ENCODE results near the gene NDRG3.

Gene NDRG3

GRCh38 chr20:36779656-36780025, 33.8 kb upstream of the NDRG3 start:
- H3K27ac ChIP-seq (ENCODE audit: low read depth, low read length): no peak overlapping the region
- no peaks in the 10 kb centered on the region for H3K79me2 ChIP-seq (ENCODE audit: control insufficient read depth, insufficient read depth, low read length, unreplicated experiment)
- no peaks in the 10 kb centered on the region for H3K36me3 ChIP-seq (ENCODE audit: insufficient read depth, low read length)
- no peak overlapping the region for H3K4me3 ChIP-seq (ENCODE audit: low read depth, low read length)
- H2AFZ ChIP-seq (ENCODE audit: low read length, unreplicated experiment): no peak overlapping the region
- H3K4me1 ChIP-seq (ENCODE audit: control insufficient read depth, insufficient read depth, low read length, unreplicated experiment): no peaks in the 10 kb centered on the region
- H3K27me3 ChIP-seq (ENCODE audit: insufficient read depth, low read length): no peaks in the 10 kb centered on the region

DNA sequence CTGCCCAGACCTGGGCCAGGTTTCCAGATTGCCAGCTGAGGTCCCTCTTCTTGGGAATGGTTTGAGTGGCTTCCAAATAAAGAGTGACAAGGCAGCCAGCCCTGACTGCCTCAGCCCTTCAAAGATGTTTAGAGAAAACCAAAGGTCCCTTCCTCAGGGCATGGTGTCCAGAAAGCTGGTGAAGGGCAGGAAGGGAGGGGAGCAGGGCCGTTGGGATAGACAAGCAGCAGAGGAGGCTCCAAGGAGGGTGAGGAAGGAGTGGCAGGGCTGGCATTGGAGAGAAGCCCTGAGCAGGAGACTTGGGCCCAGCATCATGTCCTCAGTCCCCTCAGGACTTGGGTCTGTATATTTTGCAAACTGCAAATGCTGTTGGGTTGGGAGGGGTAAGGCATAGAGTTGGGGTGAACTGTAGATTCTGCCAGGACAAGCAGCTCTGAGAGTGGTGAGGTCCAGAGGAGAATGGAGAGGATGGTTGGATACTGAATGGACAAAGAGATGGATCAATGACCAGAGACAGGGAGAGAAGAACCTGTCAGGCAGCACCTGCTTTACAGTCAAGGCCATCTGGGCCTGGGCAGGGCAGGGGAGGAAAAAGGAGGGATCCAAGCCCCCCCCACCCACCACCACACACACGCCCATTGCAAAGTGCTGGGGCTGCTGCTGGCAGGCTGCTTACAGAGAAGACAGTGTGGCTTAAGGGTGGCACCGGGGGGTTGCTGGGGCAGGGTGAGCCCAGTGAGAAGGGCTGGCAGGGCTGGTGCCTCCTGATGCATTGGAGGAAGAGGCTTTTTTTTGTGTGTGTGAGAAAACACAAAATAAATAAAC, 33.2 kb upstream of the NDRG3 start:
- Histone ChIP-seq H3K27ac (ENCODE audit: low read depth, low read length) (no peak overlapping the region), H3K4me1 (ENCODE audit: control insufficient read depth, insufficient read depth, low read length, unreplicated experiment) (no peaks in the 10 kb centered on the region), H2AFZ (ENCODE audit: low read length, unreplicated experiment) (no peak overlapping the region)

GRCh38 chr20:36777576-36777975, 31.7 kb upstream of the NDRG3 start:
- no peak overlapping the region for H3K27ac ChIP-seq (ENCODE audit: low read depth, low read length)
- peaks cover 10% of the 10 kb centered on the region for H3K79me2 ChIP-seq (ENCODE audit: control insufficient read depth, insufficient read depth, low read length, unreplicated experiment)
- H3K4me1 ChIP-seq (ENCODE audit: control insufficient read depth, insufficient read depth, low read length, unreplicated experiment): peaks cover 2% of the 10 kb centered on the region
- H3K27me3 ChIP-seq (ENCODE audit: insufficient read depth, low read length): no peaks in the 10 kb centered on the region
- no peak overlapping the region for H3K4me3 ChIP-seq (ENCODE audit: low read depth, low read length)
- H2AFZ ChIP-seq (ENCODE audit: low read length, unreplicated experiment): no peak overlapping the region
- no peaks in the 10 kb centered on the region for H3K36me3 ChIP-seq (ENCODE audit: insufficient read depth, low read length)

More for the DNA sequence above, 33.2 kb upstream of the NDRG3 start:
- Histone ChIP-seq H3K36me3 (ENCODE audit: insufficient read depth, low read length) (no peaks in the 10 kb centered on the region), H3K79me2 (ENCODE audit: control insufficient read depth, insufficient read depth, low read length, unreplicated experiment) (no peaks in the 10 kb centered on the region), H3K4me3 (ENCODE audit: low read depth, low read length) (no peak overlapping the region), H3K27me3 (ENCODE audit: insufficient read depth, low read length) (no peaks in the 10 kb centered on the region)

GRCh38 chr20:36777167-36777566, 31.3 kb upstream of the NDRG3 start:
- H3K4me3 ChIP-seq (ENCODE audit: low read depth, low read length): no peak overlapping the region
- no peaks in the 10 kb centered on the region for H3K36me3 ChIP-seq (ENCODE audit: insufficient read depth, low read length)
- no peak overlapping the region for H2AFZ ChIP-seq (ENCODE audit: low read length, unreplicated experiment)
- H3K79me2 ChIP-seq (ENCODE audit: control insufficient read depth, insufficient read depth, low read length, unreplicated experiment): peaks cover 13% of the 10 kb centered on the region
- peaks cover 5% of the 10 kb centered on the region for H3K4me1 ChIP-seq (ENCODE audit: control insufficient read depth, insufficient read depth, low read length, unreplicated experiment)
- no peak overlapping the region for H3K27ac ChIP-seq (ENCODE audit: low read depth, low read length)
- no peaks in the 10 kb centered on the region for H3K27me3 ChIP-seq (ENCODE audit: insufficient read depth, low read length)

DNA sequence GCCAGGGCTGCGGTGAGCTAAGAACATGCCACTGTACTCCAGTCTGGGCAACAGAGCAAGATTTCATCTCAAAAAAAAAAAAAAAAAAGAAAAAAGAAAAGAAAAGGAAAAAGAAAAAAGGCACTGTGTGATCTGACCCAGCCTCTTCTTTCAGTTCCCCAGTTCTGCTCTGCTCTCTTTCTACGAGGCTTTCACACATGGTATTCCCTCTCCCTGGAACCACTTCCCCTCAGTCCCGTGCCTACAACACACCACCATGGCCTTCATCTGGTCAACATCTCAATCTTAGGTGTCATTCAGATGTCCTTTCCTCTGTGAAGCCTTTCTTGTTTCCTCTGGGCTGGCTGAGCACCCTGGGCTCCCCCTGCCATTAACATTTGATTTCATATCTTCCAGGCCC, 29.9 kb upstream of the NDRG3 start:
- Histone ChIP-seq H3K27me3 (ENCODE audit: insufficient read depth, low read length) (no peaks in the 10 kb centered on the region), H2AFZ (ENCODE audit: low read length, unreplicated experiment) (no peak overlapping the region), H3K79me2 (ENCODE audit: control insufficient read depth, insufficient read depth, low read length, unreplicated experiment) (peaks cover 19% of the 10 kb centered on the region), H3K27ac (ENCODE audit: low read depth, low read length) (no peak overlapping the region), H3K36me3 (ENCODE audit: insufficient read depth, low read length) (no peaks in the 10 kb centered on the region), H3K4me1 (ENCODE audit: control insufficient read depth, insufficient read depth, low read length, unreplicated experiment) (peaks cover 5% of the 10 kb centered on the region), H3K4me3 (ENCODE audit: low read depth, low read length) (no peak overlapping the region)

- H3K79me2 ChIP-seq (ENCODE audit: control insufficient read depth, insufficient read depth, low read length, unreplicated experiment): peaks cover 21% of the 10 kb centered on the region
- no peak overlapping the region for H3K27ac ChIP-seq (ENCODE audit: low read depth, low read length)
- H3K27me3 ChIP-seq (ENCODE audit: insufficient read depth, low read length): no peaks in the 10 kb centered on the region
- peaks cover 6% of the 10 kb centered on the region for H3K4me1 ChIP-seq (ENCODE audit: control insufficient read depth, insufficient read depth, low read length, unreplicated experiment)
- no peak overlapping the region for H2AFZ ChIP-seq (ENCODE audit: low read length, unreplicated experiment)
- H3K36me3 ChIP-seq (ENCODE audit: insufficient read depth, low read length): no peaks in the 10 kb centered on the region
- H3K4me3 ChIP-seq (ENCODE audit: low read depth, low read length): no peak overlapping the region
Measured at GRCh38 chr20:36775196-36775595, 29.3 kb upstream of the NDRG3 start.

DNA sequence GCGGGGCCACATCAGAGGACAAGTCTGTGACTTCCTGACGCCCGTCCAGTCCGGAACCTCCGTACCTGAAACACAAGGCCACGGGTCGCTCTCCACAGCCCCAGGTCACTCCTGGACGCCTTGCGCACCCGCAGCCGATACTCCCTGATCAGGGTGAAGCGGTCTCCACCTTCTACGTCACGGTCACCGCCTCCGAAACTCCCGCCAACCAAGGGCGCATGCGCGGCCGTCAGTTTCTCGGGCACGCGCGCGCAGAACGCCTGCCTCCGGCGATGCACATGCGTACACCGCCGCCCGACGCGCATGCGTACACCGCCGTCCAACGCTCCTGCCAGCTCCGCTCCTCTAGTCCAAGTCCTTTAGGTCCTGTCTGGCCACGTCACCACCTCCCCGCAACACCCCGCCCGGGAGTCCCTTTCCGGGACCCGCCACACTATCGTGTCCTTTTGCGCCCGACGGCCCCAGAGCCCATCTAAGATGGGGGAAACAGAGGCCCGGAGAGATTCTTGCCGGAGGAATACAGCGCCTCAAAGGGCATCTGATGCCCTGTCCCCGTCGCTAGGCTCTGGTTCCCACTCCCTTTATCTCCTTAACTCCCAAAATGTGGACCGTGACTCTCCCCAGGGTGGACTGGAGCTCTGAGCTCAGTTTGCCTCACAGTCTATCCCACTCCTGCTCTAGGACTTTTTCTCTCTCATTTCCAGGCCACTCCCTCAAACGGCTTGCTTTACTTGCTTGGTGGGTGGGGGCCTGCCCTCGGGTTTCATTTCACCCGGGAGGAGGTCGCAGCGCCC, 27.9 kb upstream of the NDRG3 start, which contains the start of gene DSN1:
TSS of gene DSN1 (minus strand) at position 167 of the 794 bp plus-strand sequence. CDS start 2,305 bp downstream, outside the sequence.
- Histone ChIP-seq H3K4me1 (ENCODE audit: control insufficient read depth, insufficient read depth, low read length, unreplicated experiment) (peaks cover 19% of the 10 kb centered on the region), H3K27me3 (ENCODE audit: insufficient read depth, low read length) (no peaks in the 10 kb centered on the region)

GRCh38 chr20:36773107-36773596, 27.3 kb upstream of the NDRG3 start:
- Histone ChIP-seq H3K4me1 (ENCODE audit: control insufficient read depth, insufficient read depth, low read length, unreplicated experiment) (peaks cover 22% of the 10 kb centered on the region), H3K36me3 (ENCODE audit: insufficient read depth, low read length) (no peaks in the 10 kb centered on the region), H3K79me2 (ENCODE audit: control insufficient read depth, insufficient read depth, low read length, unreplicated experiment) (peaks cover 23% of the 10 kb centered on the region), H3K27me3 (ENCODE audit: insufficient read depth, low read length) (no peaks in the 10 kb centered on the region), H2AFZ (ENCODE audit: low read length, unreplicated experiment) (peak overlapping the region; percentile 73), H3K27ac (ENCODE audit: low read depth, low read length) (peak overlapping the region; percentile 92), H3K4me3 (ENCODE audit: low read depth, low read length) (peak overlapping the region; percentile 96)

More for the DNA sequence above, 27.9 kb upstream of the NDRG3 start, which contains the start of gene DSN1:
- H3K27ac ChIP-seq (ENCODE audit: low read depth, low read length): peak within 1 kb of the TSS; percentile 92
- peaks cover 23% of the 10 kb centered on the region for H3K79me2 ChIP-seq (ENCODE audit: control insufficient read depth, insufficient read depth, low read length, unreplicated experiment)
- peak within 1 kb of the TSS; percentile 96 for H3K4me3 ChIP-seq (ENCODE audit: low read depth, low read length)
- H3K36me3 ChIP-seq (ENCODE audit: insufficient read depth, low read length): no peaks in the 10 kb centered on the region
- H2AFZ ChIP-seq (ENCODE audit: low read length, unreplicated experiment): peak within 1 kb of the TSS; percentile 99

GRCh38 chr20:36770680-36771079, 24.8 kb upstream of the NDRG3 start:
- Histone ChIP-seq H3K4me3 (ENCODE audit: low read depth, low read length) (no peak overlapping the region), H3K27me3 (ENCODE audit: insufficient read depth, low read length) (no peaks in the 10 kb centered on the region), H3K36me3 (ENCODE audit: insufficient read depth, low read length) (no peaks in the 10 kb centered on the region), H2AFZ (ENCODE audit: low read length, unreplicated experiment) (no peak overlapping the region), H3K27ac (ENCODE audit: low read depth, low read length) (no peak overlapping the region), H3K79me2 (ENCODE audit: control insufficient read depth, insufficient read depth, low read length, unreplicated experiment) (peaks cover 23% of the 10 kb centered on the region), H3K4me1 (ENCODE audit: control insufficient read depth, insufficient read depth, low read length, unreplicated experiment) (peaks cover 22% of the 10 kb centered on the region)

DNA sequence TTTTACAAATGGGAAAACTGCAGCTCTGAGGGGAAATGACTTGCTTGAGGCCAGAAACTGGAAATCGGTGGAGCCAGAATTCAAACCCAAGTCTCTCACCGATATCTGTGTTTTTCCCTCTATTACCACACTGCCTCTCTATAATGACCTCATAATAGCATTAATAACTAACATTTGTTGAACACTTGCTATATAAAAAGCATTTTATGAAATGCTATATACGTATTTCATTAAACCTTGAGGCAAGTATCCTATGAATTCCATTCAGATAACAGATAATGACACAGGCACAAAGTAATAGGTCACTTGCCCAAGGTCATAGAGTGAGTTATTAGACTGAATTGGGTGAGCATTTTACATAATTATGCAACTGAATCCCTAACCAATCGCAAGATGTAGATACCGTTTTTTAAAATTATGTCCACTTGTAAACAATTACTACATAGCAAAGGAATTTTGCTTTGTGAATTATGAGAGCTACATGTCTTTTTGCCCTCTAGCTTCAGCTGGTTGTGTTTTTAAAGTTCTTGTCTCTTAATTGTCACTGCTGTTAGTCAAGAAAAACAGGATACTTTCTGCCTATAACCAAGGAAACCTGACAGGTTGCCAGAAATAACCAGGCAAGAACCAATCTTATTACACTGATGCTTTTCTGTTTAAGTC, 23.0 kb upstream of the NDRG3 start:
- Histone ChIP-seq H3K27ac (ENCODE audit: low read depth, low read length) (0 out of 2 replicates have a peak overlapping the region, but pooled peaks have one; percentile 5), H3K4me3 (ENCODE audit: low read depth, low read length) (no peak overlapping the region), H3K27me3 (ENCODE audit: insufficient read depth, low read length) (no peaks in the 10 kb centered on the region), H2AFZ (ENCODE audit: low read length, unreplicated experiment) (no peak overlapping the region), H3K79me2 (ENCODE audit: control insufficient read depth, insufficient read depth, low read length, unreplicated experiment) (peaks cover 23% of the 10 kb centered on the region), H3K36me3 (ENCODE audit: insufficient read depth, low read length) (peaks cover 5% of the 10 kb centered on the region; the same call in 1 of the 2 replicates), H3K4me1 (ENCODE audit: control insufficient read depth, insufficient read depth, low read length, unreplicated experiment) (peaks cover 22% of the 10 kb centered on the region)
